22Rv1 (cell line): ENCODE data around the gene IGSF9.

Experiments
- ZFX ChIP-seq: fragments of 450-650 bp; IDR thresholded peaks from 2 replicates; pipeline ENCODE4 v1.6.1; 2017; ENCODE audit warnings: antibody characterized with exemption, borderline replicate concordance
- TF ChIP-seq, protein P1 (sequence below): fragments of 450-650 bp; IDR thresholded peaks from 2 replicates; pipeline ENCODE4 v1.5.1; 2017; ENCODE audit warnings: mild to moderate bottlenecking

- TF ChIP-seq, protein P1, sequence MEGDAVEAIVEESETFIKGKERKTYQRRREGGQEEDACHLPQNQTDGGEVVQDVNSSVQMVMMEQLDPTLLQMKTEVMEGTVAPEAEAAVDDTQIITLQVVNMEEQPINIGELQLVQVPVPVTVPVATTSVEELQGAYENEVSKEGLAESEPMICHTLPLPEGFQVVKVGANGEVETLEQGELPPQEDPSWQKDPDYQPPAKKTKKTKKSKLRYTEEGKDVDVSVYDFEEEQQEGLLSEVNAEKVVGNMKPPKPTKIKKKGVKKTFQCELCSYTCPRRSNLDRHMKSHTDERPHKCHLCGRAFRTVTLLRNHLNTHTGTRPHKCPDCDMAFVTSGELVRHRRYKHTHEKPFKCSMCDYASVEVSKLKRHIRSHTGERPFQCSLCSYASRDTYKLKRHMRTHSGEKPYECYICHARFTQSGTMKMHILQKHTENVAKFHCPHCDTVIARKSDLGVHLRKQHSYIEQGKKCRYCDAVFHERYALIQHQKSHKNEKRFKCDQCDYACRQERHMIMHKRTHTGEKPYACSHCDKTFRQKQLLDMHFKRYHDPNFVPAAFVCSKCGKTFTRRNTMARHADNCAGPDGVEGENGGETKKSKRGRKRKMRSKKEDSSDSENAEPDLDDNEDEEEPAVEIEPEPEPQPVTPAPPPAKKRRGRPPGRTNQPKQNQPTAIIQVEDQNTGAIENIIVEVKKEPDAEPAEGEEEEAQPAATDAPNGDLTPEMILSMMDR: no peak
- no peak for TF ChIP-seq ZFX
Measured at GRCh38 chr1:159880430-159880829, 65.0 kb downstream of the IGSF9 start.
